DMS79 treated with DMSO at 0.1 percent for 48 hours (cell line): ENCODE measurements around the gene AKR1D1.
"Not testable (repeated sequence)": the region's sequence is repeated elsewhere in the genome, so short reads cannot be mapped to it uniquely, and the experiment has no call there.

Experiments used
- DNase-seq: peaks from one replicate; lab custom pipeline; 2025; lab: John Stamatoyannopoulos, UW

The AKR1D1 gene, protein sequence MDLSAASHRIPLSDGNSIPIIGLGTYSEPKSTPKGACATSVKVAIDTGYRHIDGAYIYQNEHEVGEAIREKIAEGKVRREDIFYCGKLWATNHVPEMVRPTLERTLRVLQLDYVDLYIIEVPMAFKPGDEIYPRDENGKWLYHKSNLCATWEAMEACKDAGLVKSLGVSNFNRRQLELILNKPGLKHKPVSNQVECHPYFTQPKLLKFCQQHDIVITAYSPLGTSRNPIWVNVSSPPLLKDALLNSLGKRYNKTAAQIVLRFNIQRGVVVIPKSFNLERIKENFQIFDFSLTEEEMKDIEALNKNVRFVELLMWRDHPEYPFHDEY

DNA sequence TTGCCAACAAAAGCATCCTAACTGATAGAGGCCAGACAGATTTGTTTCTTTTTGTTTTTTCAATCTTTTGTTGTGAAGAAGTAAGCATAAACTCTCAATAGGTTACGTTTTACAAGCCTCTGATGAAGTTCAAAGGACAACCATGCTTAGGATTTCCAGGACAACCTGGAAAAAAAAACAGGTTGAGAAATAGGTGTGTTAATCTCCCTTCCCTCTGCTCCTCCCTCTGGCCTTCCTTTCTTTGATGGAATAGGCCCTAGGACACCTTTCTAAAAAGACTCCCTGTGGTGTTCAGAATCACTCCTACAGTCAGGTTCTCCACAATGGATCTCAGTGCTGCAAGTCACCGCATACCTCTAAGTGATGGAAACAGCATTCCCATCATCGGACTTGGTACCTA lies at the start of gene AKR1D1:
TSS of gene AKR1D1 (plus strand) at position 264 of the 400 bp plus-strand sequence. CDS start at position 324, 60 bp downstream.
- DNase-seq: no peak

DNA sequence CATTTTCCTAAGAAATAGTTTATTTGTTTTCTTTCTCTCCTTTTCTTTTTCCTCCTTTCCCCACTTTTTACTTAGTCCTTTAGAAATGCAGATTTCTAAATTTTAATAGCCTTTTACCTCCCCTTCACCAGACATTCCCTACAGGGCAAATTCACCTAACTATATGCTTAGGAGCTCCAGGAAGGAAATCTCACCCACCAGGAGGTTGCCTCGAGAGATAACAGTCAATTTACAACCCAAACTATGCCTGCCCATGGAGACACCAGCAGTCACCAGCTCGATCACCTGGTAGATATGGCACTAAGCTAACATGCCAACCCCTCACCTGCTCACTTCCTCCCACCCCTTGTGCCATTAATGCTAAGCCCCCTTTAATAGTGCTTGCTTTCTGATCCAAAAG lies 49.2 kb upstream of the AKR1D1 start:
- no peak for DNase-seq

DNA sequence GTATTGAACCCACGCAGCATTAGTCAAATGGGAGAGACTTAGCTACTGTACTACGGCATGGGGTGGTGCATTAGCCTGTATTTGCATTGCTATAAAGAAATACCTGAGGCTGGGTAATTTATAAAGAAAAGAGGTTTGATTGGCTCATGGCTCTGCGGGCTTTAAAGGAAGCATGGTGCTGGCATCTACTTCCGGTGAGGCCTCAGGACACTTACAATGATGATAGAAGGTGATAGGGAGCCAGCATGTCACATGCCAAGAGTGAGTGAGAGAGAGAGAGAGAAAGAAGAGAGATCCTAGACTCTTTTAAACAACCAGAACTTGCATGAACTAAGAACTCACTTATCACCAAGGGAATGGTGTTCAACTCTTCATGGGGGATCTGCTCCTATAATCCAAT lies 47.1 kb upstream of the AKR1D1 start:
- no peak for DNase-seq

DNA sequence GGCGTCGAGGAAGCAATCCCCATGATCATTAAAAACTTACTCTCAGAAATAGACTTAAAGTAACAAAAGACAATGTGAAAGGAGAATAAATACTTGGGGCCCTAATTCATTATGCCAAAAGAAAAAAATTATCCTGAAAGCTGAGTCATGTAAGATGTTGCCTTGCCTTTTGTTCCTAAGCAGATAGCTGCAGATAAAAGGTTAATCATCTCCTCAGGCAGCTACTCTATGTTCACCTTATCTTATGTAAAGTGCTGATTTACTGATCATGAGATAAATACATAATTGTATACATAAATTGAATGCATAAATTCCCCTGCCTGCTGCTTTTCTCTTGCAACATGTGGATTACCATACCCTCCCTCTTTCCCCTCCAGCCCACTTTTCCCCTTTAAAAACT lies 46.3 kb upstream of the AKR1D1 start:
- DNase-seq: no peak

DNA sequence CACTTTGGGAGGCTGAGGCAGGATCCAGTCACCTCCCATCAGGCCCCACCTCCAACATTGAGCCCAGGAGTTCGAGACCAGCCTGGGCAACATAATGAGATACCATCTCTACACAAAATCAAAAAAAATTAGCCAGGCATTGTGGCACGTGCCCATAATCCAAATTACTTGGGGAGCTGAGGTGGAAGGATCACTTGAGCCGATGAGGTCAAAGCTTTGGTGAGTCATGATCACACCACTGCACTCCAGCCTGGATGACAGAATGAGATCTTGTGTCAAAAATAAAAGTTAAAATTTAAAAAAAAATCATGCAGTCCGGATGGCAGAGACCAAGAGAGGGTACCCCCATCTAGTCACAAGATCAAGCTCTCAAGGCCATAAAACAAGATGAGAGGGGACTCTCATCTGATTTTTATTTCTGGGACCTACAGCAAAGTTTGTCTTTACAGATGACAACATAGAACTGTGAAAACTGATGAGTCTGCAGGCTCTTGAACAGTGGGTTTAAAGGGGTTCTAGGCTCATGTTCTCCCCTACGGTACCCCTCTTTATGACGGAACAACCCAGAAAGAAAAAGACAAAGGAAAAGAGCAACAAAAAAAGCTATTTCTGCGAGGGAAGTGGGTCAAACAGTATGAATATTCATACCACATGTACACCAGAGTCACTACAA lies 45.4 kb upstream of the AKR1D1 start:
- DNase-seq: no peak

DNA sequence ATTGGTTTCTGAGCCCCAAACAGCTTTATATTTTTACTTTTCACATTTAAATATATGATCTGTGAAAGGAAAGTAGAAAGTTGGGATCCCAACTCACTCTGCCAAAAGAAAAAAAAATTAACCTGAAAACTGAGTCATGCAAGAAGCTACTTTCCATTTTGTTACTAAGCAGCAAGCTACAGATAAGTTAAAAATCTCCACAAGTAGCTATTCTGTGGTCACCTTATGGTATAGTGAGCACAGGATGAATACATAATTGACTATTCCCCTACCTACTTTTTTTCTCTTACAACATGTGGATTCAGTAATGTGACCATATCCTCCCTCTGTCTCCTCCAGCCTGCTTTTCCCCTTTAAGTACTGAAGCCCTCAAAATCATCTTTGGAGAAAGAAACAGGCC lies 44.1 kb upstream of the AKR1D1 start:
- DNase-seq: no peak

DNA sequence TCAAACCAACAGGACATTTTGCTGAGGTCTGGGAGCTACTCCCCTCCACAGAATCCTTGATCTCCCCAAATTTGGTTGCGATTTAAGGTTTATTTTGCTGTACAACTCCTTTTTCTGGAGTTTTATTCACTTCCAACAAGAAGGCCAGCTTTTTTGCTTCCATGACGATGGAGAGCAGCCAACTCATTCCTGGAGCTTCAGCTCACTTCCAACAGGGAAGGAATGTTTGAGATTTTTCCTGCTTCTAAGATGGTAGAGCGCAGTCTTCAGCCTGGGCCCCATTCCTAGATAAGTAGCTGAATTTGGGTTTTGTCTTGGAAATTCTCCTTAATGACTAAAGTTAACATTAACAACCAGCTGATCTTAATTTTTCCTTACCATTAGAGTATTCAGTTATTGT lies 43.5 kb upstream of the AKR1D1 start:
- no peak for DNase-seq

DNA sequence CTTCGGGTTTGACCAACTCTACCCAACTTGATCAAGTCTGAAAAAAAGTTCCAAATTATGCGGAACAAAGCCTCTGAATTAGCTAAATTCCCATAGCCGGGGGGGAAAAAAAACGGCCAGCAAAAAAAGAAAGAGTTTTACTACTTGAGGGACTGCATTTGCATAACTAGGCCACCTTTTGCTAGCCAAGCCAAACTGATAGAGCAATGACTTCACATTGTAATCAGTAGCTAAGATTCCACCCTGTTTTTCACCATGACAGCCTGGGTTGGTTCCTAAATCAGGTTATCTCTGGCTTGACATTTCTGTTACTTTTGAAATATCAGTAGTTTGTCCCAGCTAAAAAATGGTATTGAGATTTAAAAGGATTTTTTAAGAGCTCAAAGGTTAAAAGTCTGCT lies 43.0 kb upstream of the AKR1D1 start:
- DNase-seq: no peak

DNA sequence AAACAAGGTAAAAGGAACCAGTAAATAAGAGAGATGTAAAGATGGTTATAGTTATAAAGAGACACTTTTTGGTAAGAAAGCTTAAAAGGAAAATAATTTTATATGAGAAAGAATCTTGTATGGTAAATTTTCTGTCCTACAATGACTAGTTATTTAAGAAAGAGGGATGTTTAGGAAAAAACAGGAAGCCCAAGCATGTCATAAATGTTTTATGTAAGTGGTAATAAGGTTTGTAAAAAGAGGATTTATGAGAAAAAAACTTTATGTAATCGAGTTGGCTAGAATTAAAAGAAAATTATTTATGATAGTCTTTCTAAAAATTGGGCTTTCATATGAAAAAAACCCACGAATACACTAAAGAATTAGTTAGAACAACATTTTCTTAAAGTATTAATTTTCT lies 40.1 kb upstream of the AKR1D1 start:
- DNase-seq: no peak

DNA sequence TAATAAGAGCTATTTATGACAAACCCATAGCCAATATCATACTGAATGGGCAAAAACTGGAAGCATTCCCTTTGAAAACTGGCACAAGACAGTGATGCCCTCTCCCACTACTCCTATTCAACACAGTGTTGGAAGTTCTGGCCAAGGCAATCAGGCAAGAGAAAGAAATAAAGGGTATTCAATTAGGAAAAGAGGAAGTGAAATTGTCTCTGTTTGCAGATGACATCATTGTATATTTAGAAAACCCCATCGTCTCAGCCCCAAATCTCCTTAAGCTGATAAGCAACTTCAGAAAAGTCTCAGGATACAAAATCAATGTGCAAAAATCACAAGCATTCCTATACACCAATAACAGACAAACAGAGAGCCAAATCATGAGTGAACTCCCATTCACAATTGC lies 36.2 kb upstream of the AKR1D1 start:
- DNase-seq: not testable (repeated sequence)

DNA sequence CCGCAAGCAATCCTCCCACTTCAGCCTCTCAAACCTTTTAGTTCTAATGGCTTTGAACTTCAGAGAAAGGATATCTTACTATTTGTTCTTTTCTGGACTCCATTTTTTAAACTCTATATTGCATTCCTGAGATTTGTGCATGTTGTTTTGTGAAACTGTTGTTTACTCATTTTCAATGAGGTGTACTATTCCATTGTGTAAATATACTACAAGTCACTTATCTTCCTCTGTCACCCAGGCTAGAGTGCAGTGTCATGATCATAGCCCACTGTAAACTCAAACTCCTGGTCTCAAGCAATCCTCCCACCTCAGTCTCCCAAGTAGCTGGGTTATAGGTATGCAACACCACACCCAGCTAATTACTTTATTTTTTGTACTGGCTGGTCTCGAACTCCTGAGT lies 31.4 kb upstream of the AKR1D1 start:
- DNase-seq: no peak

DNA sequence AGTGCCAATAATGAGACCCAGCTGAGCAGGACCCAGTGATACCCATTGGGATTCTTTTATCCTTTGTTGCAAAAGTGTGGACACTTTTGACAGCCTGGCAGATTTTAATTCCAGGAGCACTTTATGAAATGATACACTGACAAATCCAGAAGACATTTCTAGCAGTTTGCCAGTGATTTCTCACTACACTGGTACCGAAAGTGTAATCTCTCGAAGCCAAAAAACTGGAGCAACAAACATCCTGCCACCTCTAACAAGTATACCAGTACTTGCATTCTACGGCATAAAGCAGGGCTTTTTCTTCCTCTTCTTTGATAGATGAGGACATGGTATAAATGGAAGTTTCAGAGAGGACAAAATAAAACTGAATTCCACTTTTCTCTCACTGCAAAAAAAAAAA lies 28.4 kb upstream of the AKR1D1 start:
- DNase-seq: no peak

DNA sequence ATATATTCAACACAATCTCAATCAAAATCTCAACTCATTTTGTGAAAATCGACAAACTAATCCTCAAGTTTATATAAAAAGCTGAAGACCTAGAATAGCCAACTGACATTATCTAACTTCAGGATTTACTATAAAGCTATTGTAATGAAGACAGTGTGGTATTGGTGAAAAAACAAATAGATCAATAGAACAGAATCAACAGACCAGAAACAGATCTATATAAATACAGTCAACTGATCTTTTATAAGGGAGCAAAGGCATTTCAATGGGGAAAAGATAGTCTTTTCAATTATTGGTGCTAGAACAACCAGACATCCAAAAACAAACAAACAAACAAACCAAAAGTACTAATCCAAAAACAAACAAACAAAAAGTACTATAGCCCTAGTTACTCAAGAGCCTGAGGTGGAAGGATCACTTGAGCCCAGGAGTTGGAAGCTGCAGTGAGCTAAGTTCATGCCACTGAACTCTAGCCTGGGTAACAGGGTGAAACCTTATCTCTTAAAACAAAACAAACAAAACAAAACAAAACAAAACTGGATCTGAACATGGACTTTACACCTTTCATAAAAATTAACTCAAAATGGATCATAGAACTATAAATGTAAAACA lies 26.6 kb upstream of the AKR1D1 start:
- no peak for DNase-seq

DNA sequence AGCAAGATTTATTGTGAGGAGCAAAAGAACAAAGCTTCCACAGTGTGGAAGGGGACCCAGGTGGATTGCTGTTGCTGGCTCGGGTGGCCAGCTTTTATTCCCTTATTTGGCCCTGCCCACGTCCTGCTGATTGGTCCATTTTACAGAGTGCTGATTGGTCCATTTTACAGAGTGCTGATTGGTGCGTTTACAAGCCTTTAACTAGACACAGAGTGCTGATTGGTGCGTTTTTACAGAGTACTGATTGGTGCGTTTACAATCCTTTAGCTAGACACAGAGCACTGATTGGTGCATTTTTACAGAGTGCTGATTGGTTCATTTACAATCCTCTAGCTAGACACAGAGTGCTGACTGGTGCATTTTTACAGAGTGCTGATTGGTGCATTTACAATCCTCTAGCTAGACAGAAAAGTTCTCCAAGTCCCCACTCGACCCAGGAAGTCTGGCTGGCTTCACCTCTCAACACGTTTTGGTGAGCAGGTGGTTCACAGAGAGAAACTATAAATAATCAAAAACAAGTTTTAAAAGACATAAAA lies 24.5 kb upstream of the AKR1D1 start:
- DNase-seq: not testable (repeated sequence)

DNA sequence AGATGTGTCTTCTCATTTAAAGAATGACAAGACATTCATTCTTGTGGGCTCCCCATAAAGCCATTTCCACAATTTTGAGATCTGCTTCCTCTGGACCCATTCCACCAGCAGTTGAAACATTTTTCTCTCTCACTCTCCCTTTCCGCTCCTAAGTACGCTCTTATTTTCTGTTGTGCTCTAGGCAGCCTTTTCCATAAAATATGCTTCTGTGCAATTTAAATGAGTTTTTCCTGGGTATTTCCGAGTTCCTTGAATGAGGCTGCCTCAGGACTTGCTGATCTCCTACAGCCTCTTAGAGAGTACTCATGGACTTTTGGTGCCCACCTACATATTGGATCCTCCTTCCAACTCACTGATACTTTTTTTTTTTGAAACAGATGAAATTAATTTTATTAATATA lies 23.6 kb upstream of the AKR1D1 start:
- DNase-seq: no peak

DNA sequence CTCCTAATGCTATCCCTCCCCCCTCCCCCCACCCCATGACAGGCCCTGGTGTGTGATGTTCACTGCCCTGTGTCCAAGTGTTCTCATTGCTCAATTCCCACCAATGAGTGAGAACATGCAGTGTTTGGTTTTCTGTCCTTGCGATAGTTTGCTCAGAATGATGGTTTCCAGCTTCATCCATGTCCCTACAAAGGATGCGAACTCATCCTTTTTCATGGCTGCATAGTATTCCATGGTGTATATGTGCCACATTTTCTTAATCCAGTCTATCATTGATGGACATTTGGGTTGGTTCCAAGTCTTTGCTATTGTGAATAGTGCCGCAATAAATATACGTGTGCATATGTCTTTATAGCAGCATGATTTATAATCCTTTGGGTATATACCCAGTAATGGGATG lies 20.6 kb upstream of the AKR1D1 start:
- DNase-seq: not testable (repeated sequence)

DNA sequence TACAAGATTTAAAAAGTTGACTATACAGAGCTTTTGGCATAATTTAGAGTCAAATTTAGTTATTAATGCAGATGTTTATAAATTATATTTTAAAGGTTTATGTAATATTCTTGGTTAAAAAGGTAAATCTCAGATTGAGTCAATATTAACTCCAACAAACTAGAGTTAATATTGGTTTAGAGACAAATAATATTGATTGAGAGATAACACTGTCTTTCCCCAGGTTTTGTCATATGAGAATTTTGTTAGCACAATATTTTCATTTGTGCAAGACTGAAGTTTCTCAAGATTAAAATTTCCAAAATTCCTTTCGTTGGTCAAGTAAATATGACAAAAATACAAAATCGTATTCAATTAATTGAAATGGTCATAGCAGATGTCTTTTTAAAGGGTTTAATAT lies 12.9 kb upstream of the AKR1D1 start:
- no peak for DNase-seq

DNA sequence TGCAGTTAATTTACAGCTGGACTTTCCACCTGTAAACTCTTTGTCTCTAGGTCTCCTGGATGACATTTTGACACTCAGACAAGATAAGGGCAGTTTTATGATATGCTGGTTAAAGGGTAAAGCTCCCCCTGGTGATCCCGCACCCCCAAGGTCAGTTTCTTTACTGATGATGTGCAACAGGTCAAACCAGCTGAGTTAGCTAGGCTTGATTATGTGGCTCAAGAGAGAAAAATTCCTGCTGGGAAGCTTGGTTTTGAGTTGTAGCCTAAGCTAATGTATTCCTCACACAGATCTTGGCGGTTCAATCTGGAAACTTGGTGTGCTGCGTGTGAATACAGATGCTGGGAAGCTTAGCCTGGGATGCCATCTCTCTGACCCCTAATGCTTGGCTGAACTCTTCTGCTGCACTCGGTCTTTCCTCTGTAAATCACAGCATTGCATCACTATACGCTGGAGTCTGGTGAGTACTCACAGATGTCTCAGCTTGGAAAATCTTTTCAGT lies 11.4 kb upstream of the AKR1D1 start:
- no peak for DNase-seq

DNA sequence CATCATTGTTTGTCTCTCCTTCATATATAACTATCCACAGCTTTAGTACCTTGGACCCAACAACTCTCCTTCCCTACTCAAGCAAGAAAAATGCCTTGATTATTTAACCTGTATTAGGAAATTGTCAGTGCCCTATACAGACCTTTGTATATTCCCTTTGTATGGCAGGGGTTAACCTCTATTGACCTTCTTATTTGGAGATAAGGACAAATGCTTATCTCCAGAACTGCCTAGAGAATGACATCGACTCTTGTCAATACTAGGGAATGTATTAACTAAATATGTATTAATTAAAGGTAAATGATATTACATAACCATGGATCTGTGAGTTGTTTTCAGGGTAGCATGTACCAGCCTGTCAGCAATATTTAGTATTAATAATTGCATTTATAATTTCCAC lies 10.4 kb upstream of the AKR1D1 start:
- no peak for DNase-seq

DNA sequence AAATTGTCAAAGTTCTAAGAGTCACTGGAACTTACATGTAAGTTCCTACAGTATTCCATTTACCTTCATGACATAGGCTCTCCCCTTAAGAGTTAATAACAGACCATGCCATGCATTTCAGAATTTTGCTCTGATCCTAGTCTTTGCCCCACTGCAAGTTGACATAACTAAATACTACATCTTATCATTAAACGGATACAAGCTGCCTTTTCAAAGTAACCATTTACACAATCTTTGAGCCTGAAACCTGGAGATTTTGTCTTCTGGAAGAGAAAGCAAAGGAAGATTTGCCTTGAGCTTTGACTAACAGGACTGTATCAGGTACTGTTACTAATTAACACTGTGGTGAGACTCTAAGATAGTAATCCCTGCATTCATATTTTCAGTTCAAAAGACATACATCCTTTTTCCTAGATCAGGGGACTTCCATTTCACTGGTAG lies 9.3 kb upstream of the AKR1D1 start:
- no peak for DNase-seq

DNA sequence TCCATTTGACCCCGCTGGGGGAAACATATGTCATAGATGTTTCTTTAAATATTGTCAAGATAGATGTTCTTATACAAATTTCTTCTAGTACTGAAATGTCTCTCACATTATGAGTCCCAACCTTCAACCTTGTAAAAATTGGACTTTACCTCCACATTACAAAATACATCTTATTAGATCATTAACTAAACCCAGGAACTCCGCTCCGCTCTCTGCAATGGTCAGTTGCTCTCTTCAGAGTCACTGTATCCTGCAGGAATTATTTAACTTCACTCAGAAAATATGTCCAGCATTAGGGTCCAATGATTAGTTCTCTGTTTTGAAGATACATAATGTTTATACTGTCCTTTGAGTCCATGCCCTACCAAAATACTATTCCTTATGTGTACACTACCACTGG lies 8.5 kb upstream of the AKR1D1 start:
- no peak for DNase-seq

DNA sequence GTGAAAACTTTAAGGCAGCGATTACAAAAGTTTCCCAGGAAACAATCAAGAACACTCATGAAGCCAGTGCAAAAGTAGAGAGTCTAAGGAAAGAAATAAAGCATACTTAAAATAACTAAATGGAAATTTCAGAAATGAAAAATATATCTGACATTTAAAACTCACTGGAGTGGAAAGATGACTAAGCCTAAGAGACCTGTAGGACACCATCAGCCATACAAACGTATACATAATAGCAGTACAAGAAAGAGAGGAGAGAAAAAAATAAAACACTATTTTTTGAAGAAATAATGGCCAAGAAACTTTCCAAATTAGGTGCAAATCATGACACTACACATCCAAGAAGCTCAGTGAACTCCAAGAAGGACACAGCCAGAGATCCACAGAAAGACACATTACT lies 5.4 kb upstream of the AKR1D1 start:
- no peak for DNase-seq

DNA sequence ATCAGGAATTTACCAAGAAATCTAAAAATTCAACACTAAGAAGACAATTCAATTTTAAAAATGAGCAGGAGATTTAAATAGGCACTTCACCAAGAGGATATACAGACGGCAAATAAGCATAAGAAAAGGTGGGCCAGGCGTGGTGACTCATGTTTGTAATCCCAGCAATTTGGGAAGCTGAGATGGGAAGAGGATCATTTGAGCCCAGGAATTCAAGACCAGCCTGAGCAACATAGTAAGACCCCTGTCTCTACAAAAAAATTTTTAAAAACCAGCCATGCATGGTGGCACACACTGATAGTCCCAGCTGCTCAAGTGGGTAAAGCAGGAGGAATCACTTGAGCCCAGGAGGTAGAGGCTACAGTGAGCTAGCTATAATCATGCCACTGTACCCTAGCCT lies 3.5 kb upstream of the AKR1D1 start:
- DNase-seq: no peak
